Prostate gland (tissue), 2 donors: ENCODE data around the gene LRCH4.

Experiments used
- POLR2AphosphoS5 ChIP-seq: sonication (generic); formaldehyde crosslinking; IDR thresholded peaks from one replicate; pipeline ENCODE4 v1.6.1; 2017; ENCODE audit warnings: antibody characterized with exemption
- TF ChIP-seq, protein P1 (sequence below), 4 experiments: fragments of 200-600 bp in 2 of 4; fragments of 450-650 bp in 2 of 4; sonication (generic) in 2 of 4; IDR thresholded peaks; 1 replicate in 3 of 4; 2 replicates in 1 of 4; pipeline ENCODE4 v1.5.1; 2016 to 2019; ENCODE audit warnings: antibody characterized with exemption in 4 of 4, mild to moderate bottlenecking in 2 of 4, moderate library complexity in 2 of 4

DNA sequence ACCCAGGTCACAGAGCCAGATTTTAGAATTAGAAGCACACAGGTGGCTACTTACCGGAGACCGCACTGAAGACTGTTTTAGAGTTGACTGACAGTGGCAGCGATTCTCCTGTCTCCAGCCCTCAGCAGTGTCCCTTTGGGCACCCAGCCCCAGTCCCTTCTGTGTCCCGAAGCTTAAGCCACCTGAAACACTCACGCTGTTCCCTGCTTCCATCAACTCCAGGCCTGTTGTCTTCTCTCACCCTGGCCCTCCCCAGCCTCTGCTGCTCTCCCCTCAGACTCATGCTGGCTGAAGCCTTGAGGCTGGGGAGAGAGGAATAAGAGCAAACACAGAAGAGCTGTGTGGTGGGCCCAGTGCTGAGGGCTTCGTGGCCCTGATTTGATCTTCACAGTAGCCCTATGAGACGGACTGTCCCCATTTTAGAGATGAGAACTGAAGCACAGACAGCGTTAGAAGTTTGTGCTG lies 22.8 kb downstream of the LRCH4 start:
- TF ChIP-seq, protein P1, sequence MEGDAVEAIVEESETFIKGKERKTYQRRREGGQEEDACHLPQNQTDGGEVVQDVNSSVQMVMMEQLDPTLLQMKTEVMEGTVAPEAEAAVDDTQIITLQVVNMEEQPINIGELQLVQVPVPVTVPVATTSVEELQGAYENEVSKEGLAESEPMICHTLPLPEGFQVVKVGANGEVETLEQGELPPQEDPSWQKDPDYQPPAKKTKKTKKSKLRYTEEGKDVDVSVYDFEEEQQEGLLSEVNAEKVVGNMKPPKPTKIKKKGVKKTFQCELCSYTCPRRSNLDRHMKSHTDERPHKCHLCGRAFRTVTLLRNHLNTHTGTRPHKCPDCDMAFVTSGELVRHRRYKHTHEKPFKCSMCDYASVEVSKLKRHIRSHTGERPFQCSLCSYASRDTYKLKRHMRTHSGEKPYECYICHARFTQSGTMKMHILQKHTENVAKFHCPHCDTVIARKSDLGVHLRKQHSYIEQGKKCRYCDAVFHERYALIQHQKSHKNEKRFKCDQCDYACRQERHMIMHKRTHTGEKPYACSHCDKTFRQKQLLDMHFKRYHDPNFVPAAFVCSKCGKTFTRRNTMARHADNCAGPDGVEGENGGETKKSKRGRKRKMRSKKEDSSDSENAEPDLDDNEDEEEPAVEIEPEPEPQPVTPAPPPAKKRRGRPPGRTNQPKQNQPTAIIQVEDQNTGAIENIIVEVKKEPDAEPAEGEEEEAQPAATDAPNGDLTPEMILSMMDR (IDR thresholded peaks at IDR 0.05): no peak
- TF ChIP-seq POLR2AphosphoS5: no peak
